ENCODE results near the gene RPS19.

GRCh38 chr19:41848666-41849065, 11.4 kb upstream of the RPS19 start:
- TF ChIP-seq, protein P1, sequence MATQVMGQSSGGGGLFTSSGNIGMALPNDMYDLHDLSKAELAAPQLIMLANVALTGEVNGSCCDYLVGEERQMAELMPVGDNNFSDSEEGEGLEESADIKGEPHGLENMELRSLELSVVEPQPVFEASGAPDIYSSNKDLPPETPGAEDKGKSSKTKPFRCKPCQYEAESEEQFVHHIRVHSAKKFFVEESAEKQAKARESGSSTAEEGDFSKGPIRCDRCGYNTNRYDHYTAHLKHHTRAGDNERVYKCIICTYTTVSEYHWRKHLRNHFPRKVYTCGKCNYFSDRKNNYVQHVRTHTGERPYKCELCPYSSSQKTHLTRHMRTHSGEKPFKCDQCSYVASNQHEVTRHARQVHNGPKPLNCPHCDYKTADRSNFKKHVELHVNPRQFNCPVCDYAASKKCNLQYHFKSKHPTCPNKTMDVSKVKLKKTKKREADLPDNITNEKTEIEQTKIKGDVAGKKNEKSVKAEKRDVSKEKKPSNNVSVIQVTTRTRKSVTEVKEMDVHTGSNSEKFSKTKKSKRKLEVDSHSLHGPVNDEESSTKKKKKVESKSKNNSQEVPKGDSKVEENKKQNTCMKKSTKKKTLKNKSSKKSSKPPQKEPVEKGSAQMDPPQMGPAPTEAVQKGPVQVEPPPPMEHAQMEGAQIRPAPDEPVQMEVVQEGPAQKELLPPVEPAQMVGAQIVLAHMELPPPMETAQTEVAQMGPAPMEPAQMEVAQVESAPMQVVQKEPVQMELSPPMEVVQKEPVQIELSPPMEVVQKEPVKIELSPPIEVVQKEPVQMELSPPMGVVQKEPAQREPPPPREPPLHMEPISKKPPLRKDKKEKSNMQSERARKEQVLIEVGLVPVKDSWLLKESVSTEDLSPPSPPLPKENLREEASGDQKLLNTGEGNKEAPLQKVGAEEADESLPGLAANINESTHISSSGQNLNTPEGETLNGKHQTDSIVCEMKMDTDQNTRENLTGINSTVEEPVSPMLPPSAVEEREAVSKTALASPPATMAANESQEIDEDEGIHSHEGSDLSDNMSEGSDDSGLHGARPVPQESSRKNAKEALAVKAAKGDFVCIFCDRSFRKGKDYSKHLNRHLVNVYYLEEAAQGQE (IDR thresholded peaks at IDR 0.05; ENCODE audit: insufficient read depth in 1 of 2, low read depth in 2 of 2, low read length in 2 of 2): no peak
- no peak for TF ChIP-seq POLR2AphosphoS5 (IDR thresholded peaks at IDR 0.05; ENCODE audit: low read depth, low read length)
